ENCODE measurements around the gene CMKLR1. TPM values are rescaled to one million over a fixed set of nuclear protein-coding genes. Genes with fewer than 3 reads are reported as not detected.

CMKLR1 gene
- polyA plus RNA-seq, 3 donors: 7.5 to 11.6 (median 7.9) TPM

DNA sequence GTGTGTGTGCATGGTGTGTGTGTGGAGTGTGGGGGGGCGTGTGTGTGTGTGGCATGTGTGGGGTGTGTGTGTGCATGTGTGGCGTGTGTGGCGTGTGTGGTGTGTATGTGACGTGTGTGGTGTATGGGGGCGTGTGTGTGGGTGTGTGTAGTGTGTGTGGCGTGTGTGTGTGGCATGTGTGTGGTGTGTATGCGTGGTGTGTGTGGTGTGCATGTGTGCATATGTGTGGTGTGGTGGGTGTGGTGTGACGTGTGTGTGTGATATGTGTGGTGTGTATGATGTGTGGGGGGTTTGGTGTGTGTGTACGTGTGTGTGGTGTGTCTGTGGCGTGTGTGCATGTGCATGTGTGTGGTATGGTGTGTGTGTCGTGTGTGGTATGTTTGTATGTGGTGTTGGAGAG, 24.1 kb upstream of the CMKLR1 start:
- H3K36me3 Mint-ChIP-seq: no peaks in the 10 kb centered on the region
- H3K9me3 Mint-ChIP-seq: peaks cover 0 to 2% (median 0%) of the 10 kb centered on the region in 7 donors
- peaks cover 6 to 14% (median 9%) of the 10 kb centered on the region in 3 donors for H3K27me3 Mint-ChIP-seq (ENCODE audit: low read depth in 3 of 3)
- Histone ChIP-seq H2AFZ (ENCODE audit: insufficient read depth, low read depth, low read length, poor library complexity, severe bottlenecking) (no peak overlapping the region), H3K36me3 (replicated peaks in 1 of 2; ENCODE audit: control insufficient read depth in 1 of 2, insufficient read depth in 2 of 2, low read length in 2 of 2) (no peaks in the 10 kb centered on the region), H3K27ac (ENCODE audit: low read depth in 1 of 2, low read length in 2 of 2) (peak overlapping the region in 1 of 2 donors; percentile 30), H4K20me1 (ENCODE audit: insufficient read depth, low read length) (no peaks in the 10 kb centered on the region), H3K4me3 (replicated peaks in 1 of 3; ENCODE audit: low read depth in 2 of 3, low read length in 3 of 3) (no peak overlapping the region), H3K9me3 (replicated peaks in 1 of 2; ENCODE audit: control insufficient read depth in 1 of 2, insufficient read depth in 1 of 2, low read length in 2 of 2) (no peaks in the 10 kb centered on the region), H3K9ac (ENCODE audit: insufficient read depth, low read length, poor library complexity, severe bottlenecking) (no peak overlapping the region), H3K4me1 (ENCODE audit: control insufficient read depth in 1 of 2, insufficient read depth in 2 of 2, low read length in 2 of 2) (peaks cover 71% of the 10 kb centered on the region in 2 donors), H3K79me2 (ENCODE audit: insufficient read depth, low read length) (no peaks in the 10 kb centered on the region), H3K27me3 (ENCODE audit: control insufficient read depth in 2 of 2, insufficient read depth in 2 of 2, low read length in 2 of 2) (no peaks in the 10 kb centered on the region), H3K4me2 (replicated peaks; ENCODE audit: extremely low read depth, low read length, poor library complexity, severe bottlenecking) (no peak overlapping the region)
- TF ChIP-seq, protein P1, sequence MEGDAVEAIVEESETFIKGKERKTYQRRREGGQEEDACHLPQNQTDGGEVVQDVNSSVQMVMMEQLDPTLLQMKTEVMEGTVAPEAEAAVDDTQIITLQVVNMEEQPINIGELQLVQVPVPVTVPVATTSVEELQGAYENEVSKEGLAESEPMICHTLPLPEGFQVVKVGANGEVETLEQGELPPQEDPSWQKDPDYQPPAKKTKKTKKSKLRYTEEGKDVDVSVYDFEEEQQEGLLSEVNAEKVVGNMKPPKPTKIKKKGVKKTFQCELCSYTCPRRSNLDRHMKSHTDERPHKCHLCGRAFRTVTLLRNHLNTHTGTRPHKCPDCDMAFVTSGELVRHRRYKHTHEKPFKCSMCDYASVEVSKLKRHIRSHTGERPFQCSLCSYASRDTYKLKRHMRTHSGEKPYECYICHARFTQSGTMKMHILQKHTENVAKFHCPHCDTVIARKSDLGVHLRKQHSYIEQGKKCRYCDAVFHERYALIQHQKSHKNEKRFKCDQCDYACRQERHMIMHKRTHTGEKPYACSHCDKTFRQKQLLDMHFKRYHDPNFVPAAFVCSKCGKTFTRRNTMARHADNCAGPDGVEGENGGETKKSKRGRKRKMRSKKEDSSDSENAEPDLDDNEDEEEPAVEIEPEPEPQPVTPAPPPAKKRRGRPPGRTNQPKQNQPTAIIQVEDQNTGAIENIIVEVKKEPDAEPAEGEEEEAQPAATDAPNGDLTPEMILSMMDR (IDR thresholded peaks at IDR 0.05): no peak
- WGBS (ENCODE audit: insufficient coverage): 90% methylated on average over 11 of the region's 11 CpGs
- H3K4me1 Mint-ChIP-seq: peaks cover 76% of the 10 kb centered on the region
- peak overlapping the region in 2 of 7 donors; percentile 36 to 40 for H3K27ac Mint-ChIP-seq
- intact Hi-C loops (cut with micrococcal nuclease): no loop called here
- no peak for DNase-seq
- H3K4me3 Mint-ChIP-seq: peak overlapping the region in 1 of 2 donors; percentile 29

DNA sequence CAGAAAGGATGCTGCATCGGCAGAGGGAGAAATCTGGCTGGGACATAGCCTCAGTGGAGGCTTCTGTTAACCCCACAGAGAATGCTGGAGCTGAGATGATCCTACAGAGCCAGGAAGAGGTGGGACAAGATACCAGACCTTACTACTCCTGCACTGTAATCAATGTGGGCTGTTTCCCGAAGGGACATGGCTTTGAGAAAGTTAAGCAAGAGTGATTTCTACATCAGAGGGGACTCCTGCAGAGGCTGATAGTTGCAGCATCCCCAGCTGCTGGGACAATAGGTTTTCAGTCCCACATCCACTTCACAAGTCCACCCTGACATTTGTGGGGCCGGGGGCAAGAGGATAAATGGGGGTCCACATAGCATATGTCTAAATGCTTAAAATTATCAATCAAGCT, 22.5 kb upstream of the CMKLR1 start:
- Histone ChIP-seq H4K20me1 (ENCODE audit: insufficient read depth, low read length) (no peaks in the 10 kb centered on the region), H2AFZ (ENCODE audit: insufficient read depth, low read depth, low read length, poor library complexity, severe bottlenecking) (no peak overlapping the region), H3K9ac (ENCODE audit: insufficient read depth, low read length, poor library complexity, severe bottlenecking) (no peak overlapping the region), H3K27me3 (ENCODE audit: control insufficient read depth in 2 of 2, insufficient read depth in 2 of 2, low read length in 2 of 2) (no peaks in the 10 kb centered on the region), H3K4me1 (ENCODE audit: control insufficient read depth in 1 of 2, insufficient read depth in 2 of 2, low read length in 2 of 2) (peaks cover 55% of the 10 kb centered on the region in 2 donors), H3K27ac (ENCODE audit: low read depth in 1 of 2, low read length in 2 of 2) (no peak overlapping the region), H3K4me2 (replicated peaks; ENCODE audit: extremely low read depth, low read length, poor library complexity, severe bottlenecking) (no peak overlapping the region), H3K4me3 (replicated peaks in 1 of 3; ENCODE audit: low read depth in 2 of 3, low read length in 3 of 3) (no peak overlapping the region), H3K79me2 (ENCODE audit: insufficient read depth, low read length) (no peaks in the 10 kb centered on the region), H3K9me3 (replicated peaks in 1 of 2; ENCODE audit: control insufficient read depth in 1 of 2, insufficient read depth in 1 of 2, low read length in 2 of 2) (no peaks in the 10 kb centered on the region), H3K36me3 (replicated peaks in 1 of 2; ENCODE audit: control insufficient read depth in 1 of 2, insufficient read depth in 2 of 2, low read length in 2 of 2) (no peaks in the 10 kb centered on the region)
- peaks cover 60% of the 10 kb centered on the region for H3K4me1 Mint-ChIP-seq
- peaks cover 0 to 2% (median 0%) of the 10 kb centered on the region in 7 donors for H3K9me3 Mint-ChIP-seq
- DNase-seq: peak in 1 of 3 donors; percentile 15
- intact Hi-C loops (cut with micrococcal nuclease): no loop called here
- no peaks in the 10 kb centered on the region for H3K36me3 Mint-ChIP-seq
- peak overlapping the region in 2 of 7 donors; percentile 47 to 64 for H3K27ac Mint-ChIP-seq
- WGBS (ENCODE audit: insufficient coverage): no CpG with 5 or more reads among the region's 3 CpGs
- peaks cover 8 to 16% (median 11%) of the 10 kb centered on the region in 3 donors for H3K27me3 Mint-ChIP-seq (ENCODE audit: low read depth in 3 of 3)
- no peak overlapping the region for H3K4me3 Mint-ChIP-seq
- TF ChIP-seq, protein P1 (IDR thresholded peaks at IDR 0.05): no peak
